Kidney (tissue), 14 donors: Measurements from ENCODE around the gene BCKDK. TPM values are rescaled to one million over a fixed set of nuclear protein-coding genes. Genes with fewer than 3 reads are reported as not detected.

ENCODE experiments used
- DNase-seq, 5 donors: peaks; one replicate each; pipeline ENCODE4 v3.0.0-alpha.2; 2013 to 2020
- FAIRE-seq: peaks from 2 replicates; lab custom pipeline; 2012; peaks lifted over from hg19 to GRCh38; lab: Jason Lieb, UNC
- H3K27ac ChIP-seq, 2 donors: one replicate each; pipeline ENCODE4 v1.7.0; 2013; ENCODE audit warnings: low read depth in 2 of 2, low read length in 2 of 2, inconsistent platforms in 1 of 2
- H3K27me3 ChIP-seq: one replicate; pipeline ENCODE4 v1.7.1; 2013; ENCODE audit warnings: low read length, inconsistent platforms; ENCODE audit not compliant: control insufficient read depth, insufficient read depth
- H3K36me3 ChIP-seq, 3 donors: one replicate each; pipeline versions ENCODE4 v1.7.0 to v1.7.1; 2013; ENCODE audit warnings: low read length in 3 of 3, control low read depth in 1 of 3, inconsistent platforms in 1 of 3; ENCODE audit not compliant: insufficient read depth in 3 of 3, control insufficient read depth in 2 of 3
- H3K4me1 ChIP-seq, 3 donors: one replicate each; pipeline versions ENCODE4 v1.7.0 to v1.7.1; 2013; ENCODE audit warnings: low read length in 3 of 3, inconsistent platforms in 1 of 3, low read depth in 1 of 3; ENCODE audit not compliant: control insufficient read depth in 2 of 3, insufficient read depth in 2 of 3
- H3K4me3 ChIP-seq, 3 donors: one replicate each; pipeline versions ENCODE4 v1.7.0 to v1.8.1; 2013; ENCODE audit warnings: low read length in 3 of 3, control low read depth in 1 of 3, inconsistent platforms in 1 of 3
- H3K9ac ChIP-seq, 3 donors: one replicate each; pipeline versions ENCODE4 v1.7.0 to v1.7.1; 2013; ENCODE audit warnings: low read length in 3 of 3, control low read depth in 1 of 3, inconsistent platforms in 1 of 3
- H3K9me3 ChIP-seq, 3 donors: one replicate each; pipeline versions ENCODE4 v1.7.0 to v1.7.1; 2013; ENCODE audit warnings: low read length in 3 of 3, control low read depth in 1 of 3, inconsistent platforms in 1 of 3; ENCODE audit not compliant: control insufficient read depth in 2 of 3, insufficient read depth in 1 of 3
- intact Hi-C: fragments of 100-400 bp; cut with DNase I; formaldehyde crosslinking; loops from one replicate; pipeline ENCODE4 v1.11.1; 2022
- polyA plus RNA-seq: library from polyadenylated mRNA; stranded (reverse); fragments of 350-450 nt; fragmentation: Illumina TruSeq; extraction: RNeasy Lipid Tissue Mini Kit (QIAGEN cat#74804); gene quantifications from one replicate; pipeline ENCODE4 v1.2.3, GENCODE V29; 2014; ENCODE audit warnings: low read depth, low replicate concordance; ENCODE audit not compliant: insufficient read depth
- total RNA-seq: library from RNA; stranded (reverse); fragmentation: NEBNext Ultra II Directional; extraction: Animal tissue kit (Norgen Biotek cat#: 25700); gene quantifications from one replicate; pipeline ENCODE4 v1.2.1, GENCODE V29; 2021
- TF ChIP-seq, protein P1 (sequence below): IDR thresholded peaks from 3 replicates; pipeline ENCODE4 v1.5.1; 2012; ENCODE audit warnings: mild to moderate bottlenecking, moderate library complexity, borderline replicate concordance; ENCODE audit not compliant: insufficient read depth; ENCODE audit errors: extremely low read depth
- donor health status: control.
- donor health status: control.
- donor health status: control.
- donor health status: control.
- donor health status: control.
- donor health status: DM: yes; HTN: yes; CAD: no.
- donor health status: Normal renal cell carcinoma (clear cell type).

The BCKDK gene
- total and polyA plus RNA-seq, 2 donors from 2014 or later: 47.6 to 70.6 TPM

DNA sequence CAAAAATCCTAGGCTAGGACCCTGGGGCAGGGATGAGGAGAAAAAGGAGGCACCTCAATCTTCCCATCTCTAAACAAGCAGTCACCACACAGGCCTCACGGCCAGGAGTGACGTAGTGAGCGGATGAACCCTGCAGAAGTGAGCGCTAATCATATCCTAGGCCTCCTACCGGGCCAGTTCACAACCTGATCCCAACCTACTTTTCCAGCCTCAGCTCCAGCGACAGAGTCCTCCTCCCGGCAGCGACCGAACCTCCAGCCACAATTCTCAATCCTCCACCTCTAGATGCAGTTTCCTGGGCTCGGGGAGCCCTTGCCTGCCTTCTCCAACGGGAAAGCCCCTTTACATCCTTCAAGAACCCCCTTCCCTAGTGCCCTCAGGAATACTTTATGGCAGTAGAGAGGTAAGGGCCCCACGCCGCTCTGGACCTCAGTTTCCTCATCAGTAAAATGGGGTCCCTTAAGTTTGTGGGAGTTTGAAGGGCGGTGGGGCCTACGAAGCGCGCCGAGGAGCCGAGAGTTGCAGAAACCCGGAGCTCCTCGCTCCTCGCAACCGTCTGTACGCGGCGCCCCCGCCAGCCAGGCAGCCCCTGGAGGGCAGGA lies 35.5 kb upstream of the BCKDK start:
- H3K4me1 ChIP-seq: peaks cover 0 to 20% (median 4%) of the 10 kb centered on the region in 3 donors
- TF ChIP-seq, protein P1, sequence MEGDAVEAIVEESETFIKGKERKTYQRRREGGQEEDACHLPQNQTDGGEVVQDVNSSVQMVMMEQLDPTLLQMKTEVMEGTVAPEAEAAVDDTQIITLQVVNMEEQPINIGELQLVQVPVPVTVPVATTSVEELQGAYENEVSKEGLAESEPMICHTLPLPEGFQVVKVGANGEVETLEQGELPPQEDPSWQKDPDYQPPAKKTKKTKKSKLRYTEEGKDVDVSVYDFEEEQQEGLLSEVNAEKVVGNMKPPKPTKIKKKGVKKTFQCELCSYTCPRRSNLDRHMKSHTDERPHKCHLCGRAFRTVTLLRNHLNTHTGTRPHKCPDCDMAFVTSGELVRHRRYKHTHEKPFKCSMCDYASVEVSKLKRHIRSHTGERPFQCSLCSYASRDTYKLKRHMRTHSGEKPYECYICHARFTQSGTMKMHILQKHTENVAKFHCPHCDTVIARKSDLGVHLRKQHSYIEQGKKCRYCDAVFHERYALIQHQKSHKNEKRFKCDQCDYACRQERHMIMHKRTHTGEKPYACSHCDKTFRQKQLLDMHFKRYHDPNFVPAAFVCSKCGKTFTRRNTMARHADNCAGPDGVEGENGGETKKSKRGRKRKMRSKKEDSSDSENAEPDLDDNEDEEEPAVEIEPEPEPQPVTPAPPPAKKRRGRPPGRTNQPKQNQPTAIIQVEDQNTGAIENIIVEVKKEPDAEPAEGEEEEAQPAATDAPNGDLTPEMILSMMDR: no peak
- H3K4me3 ChIP-seq: peak overlapping the region; percentile 90 to 96 (median 90)
- H3K27ac ChIP-seq: peak overlapping the region in 1 of 2 donors; percentile 80
- no peaks in the 10 kb centered on the region for H3K27me3 ChIP-seq
- DNase-seq (peak in 2 of 5 donors; percentile 29 to 30), FAIRE-seq (no peak)
- intact Hi-C loops: no loop called here
- peaks cover 0 to 7% (median 2%) of the 10 kb centered on the region in 3 donors for H3K36me3 ChIP-seq
- H3K9ac ChIP-seq: peak overlapping the region; percentile 21 to 88 (median 85)
- no peaks in the 10 kb centered on the region for H3K9me3 ChIP-seq

- Histone ChIP-seq H3K4me1 (peaks cover 0 to 20% (median 4%) of the 10 kb centered on the region in 3 donors), H3K27me3 (no peaks in the 10 kb centered on the region), H3K4me3 (peak overlapping the region; percentile 90 to 99 (median 96)), H3K9me3 (no peaks in the 10 kb centered on the region), H3K36me3 (peaks cover 0 to 12% (median 7%) of the 10 kb centered on the region in 3 donors), H3K27ac (peak overlapping the region; percentile 80), H3K9ac (peak overlapping the region; percentile 72 to 98 (median 85))
- TF ChIP-seq, protein P1: peak; percentile 1
- FAIRE-seq (no peak), DNase-seq (peak; percentile 94 to 97 (median 96))
- intact Hi-C loops: no loop called here
Observed at GRCh38 chr16:31073142-31073969, 34.8 kb upstream of the BCKDK start.

DNA sequence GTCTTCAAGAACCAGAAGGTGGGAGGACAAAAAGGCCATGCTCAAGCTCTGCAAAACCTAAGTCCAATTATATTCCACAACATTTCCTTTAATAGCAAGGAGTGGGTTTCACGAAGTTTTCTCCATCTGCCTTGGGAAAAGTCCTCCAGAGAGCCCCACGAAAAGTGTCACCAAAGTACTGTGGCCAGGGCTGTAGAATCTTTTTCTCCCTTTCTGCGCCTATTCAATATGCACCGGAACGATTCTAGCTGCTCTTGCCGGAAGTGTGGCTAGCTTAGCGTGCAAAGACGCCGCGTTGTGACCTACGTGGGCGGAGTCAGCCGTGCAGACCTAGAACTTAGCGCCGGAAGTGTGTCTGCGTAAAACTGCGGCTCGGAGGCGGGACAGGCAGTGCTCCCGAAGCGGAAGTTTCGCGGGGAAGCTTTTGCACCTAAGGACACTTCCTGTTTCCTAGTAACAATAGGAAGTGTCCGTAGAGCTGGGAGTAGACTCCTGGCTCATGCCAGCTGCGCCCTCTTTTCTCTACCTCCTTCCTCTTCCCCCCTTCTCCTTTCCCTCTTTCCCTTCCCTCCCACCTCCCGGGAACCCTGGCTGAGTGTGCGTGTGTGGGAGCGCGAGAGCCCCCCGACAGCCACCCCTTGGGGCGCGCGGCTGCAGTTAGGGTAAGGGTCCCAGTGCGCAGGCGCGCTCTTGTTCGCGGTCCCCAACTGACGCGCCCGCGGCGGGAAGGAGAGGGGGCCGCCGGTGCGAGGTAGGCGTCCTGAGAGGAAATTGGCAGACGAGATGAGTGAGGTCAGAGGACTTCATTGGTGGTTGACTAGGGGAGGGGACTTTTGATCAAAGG lies 34.0 kb upstream of the BCKDK start, which contains the start of the genes ZNF646 and ZNF668:
Gene ZNF646, plus strand, starts transcription at position 453 of the 844 bp plus-strand sequence. CDS start 1,903 bp downstream, outside the sequence.
Gene ZNF668, minus strand, starts transcription at position 271 of the 844 bp plus-strand sequence. CDS start 9,781 bp downstream, outside the sequence.
- peaks cover 0 to 20% (median 4%) of the 10 kb centered on the region in 3 donors for H3K4me1 ChIP-seq
- H3K36me3 ChIP-seq: peaks cover 0 to 20% (median 15%) of the 10 kb centered on the region in 3 donors
- TF ChIP-seq, protein P1: no peak
- intact Hi-C loops: no loop called here
- DNase-seq (peak; percentile 98 to 100 (median 99)), FAIRE-seq (peak; percentile 47)
- peak within 1 kb of the TSS; percentile 78 to 98 (median 86) for H3K9ac ChIP-seq
- H3K4me3 ChIP-seq: peak within 1 kb of the TSS; percentile 90 to 99 (median 96)
- H3K9me3 ChIP-seq: no peaks in the 10 kb centered on the region
- peak within 1 kb of the TSS; percentile 80 to 86 for H3K27ac ChIP-seq
- H3K27me3 ChIP-seq: no peaks in the 10 kb centered on the region
